NOMO-1 (cell line): Measurements from ENCODE around the gene DCAF10.
A peak's percentile ranks its signal among the peaks of the same experiment; 100 is the strongest.
"Not testable (repeated sequence)": the region's sequence is repeated elsewhere in the genome, so short reads cannot be mapped to it uniquely, and the experiment has no call there.

Source experiments
- DNase-seq, 2 experiments: peaks; one replicate each; lab custom pipeline; 2025; ENCODE audit not compliant: unreplicated experiment in 2 of 2; lab: John Stamatoyannopoulos, UW

Gene DCAF10

GRCh38 chr9:37906312-37907239 lies 106.0 kb downstream of the DCAF10 start:
- DNase-seq, result no peak

GRCh38 chr9:37908283-37908682 lies 107.7 kb downstream of the DCAF10 start:
- DNase-seq, result no peak

GRCh38 chr9:37908698-37909186 lies 108.1 kb downstream of the DCAF10 start:
- peak; percentile 49 to 75 for DNase-seq

- no peak for DNase-seq
Measured at GRCh38 chr9:37909326-37909725, 108.7 kb downstream of the DCAF10 start.

- DNase-seq, result not testable (repeated sequence)
Measured at GRCh38 chr9:37909836-37910235, 109.2 kb downstream of the DCAF10 start.

GRCh38 chr9:37910271-37910670 lies 109.7 kb downstream of the DCAF10 start:
- DNase-seq, result no peak

- no peak for DNase-seq
Measured at GRCh38 chr9:37911271-37911681, 110.7 kb downstream of the DCAF10 start.

- DNase-seq, result peak; percentile 54 to 69
Measured at GRCh38 chr9:37913480-37914153, 113.0 kb downstream of the DCAF10 start.

- no peak for DNase-seq
Measured at GRCh38 chr9:37914154-37914551, 113.6 kb downstream of the DCAF10 start.

GRCh38 chr9:37914701-37915358 lies 114.2 kb downstream of the DCAF10 start:
- no peak for DNase-seq

- no peak for DNase-seq
Measured at GRCh38 chr9:37915911-37916470, 115.4 kb downstream of the DCAF10 start.

- DNase-seq, result no peak
Measured at GRCh38 chr9:37916471-37917312, 116.1 kb downstream of the DCAF10 start.
